MM.1S (cell line): Measurements from ENCODE around the gene OVCH2.

Experiments
- DNase-seq: peaks from one replicate; pipeline ENCODE4 v3.0.0-alpha.2; 2015
- H2AFZ ChIP-seq: fragments of 300-600 bp; sonication (generic); 2 replicates; pipeline ENCODE4 v1.6.0; 2016; ENCODE audit warnings: antibody characterized with exemption, low read length
- H3F3A ChIP-seq: fragments of 300-600 bp; sonication (generic); 2 replicates; pipeline ENCODE4 v1.6.1; 2016; ENCODE audit warnings: mild to moderate bottlenecking, antibody characterized with exemption, low read length, moderate library complexity, mixed read lengths; ENCODE audit not compliant: insufficient read depth
- H3K27ac ChIP-seq: fragments of 300-600 bp; sonication (generic); 2 replicates; pipeline ENCODE4 v1.5.1; 2016; ENCODE audit warnings: mild to moderate bottlenecking, low read length
- H3K27me3 ChIP-seq: fragments of 300-600 bp; sonication (generic); replicated peaks from 2 replicates; pipeline ENCODE4 v1.6.0; 2016; ENCODE audit warnings: low read length; ENCODE audit not compliant: insufficient read depth
- H3K36me3 ChIP-seq: fragments of 300-600 bp; sonication (generic); replicated peaks from 2 replicates; pipeline ENCODE4 v1.6.1; 2016; ENCODE audit warnings: mild to moderate bottlenecking, low read length, mixed read lengths; ENCODE audit not compliant: insufficient read depth
- H3K4me1 ChIP-seq: fragments of 300-600 bp; sonication (generic); 2 replicates; pipeline ENCODE4 v1.6.1; 2016; ENCODE audit warnings: low read length, mixed read lengths
- H3K4me2 ChIP-seq: fragments of 300-600 bp; sonication (generic); 2 replicates; pipeline ENCODE4 v1.6.0; 2016; ENCODE audit warnings: low read depth, low read length
- H3K4me3 ChIP-seq: fragments of 300-600 bp; sonication (generic); 2 replicates; pipeline ENCODE4 v1.5.1; 2016; ENCODE audit warnings: low read length, mixed read lengths
- H3K79me2 ChIP-seq: fragments of 300-600 bp; sonication (generic); 2 replicates; pipeline ENCODE4 v1.6.1; 2016; ENCODE audit warnings: mixed run types, low read length, mixed read lengths
- H3K9ac ChIP-seq: fragments of 300-600 bp; sonication (generic); 2 replicates; pipeline ENCODE4 v1.6.1; 2016; ENCODE audit warnings: low read length, mixed read lengths
- H3K9me2 ChIP-seq: fragments of 300-600 bp; sonication (generic); replicated peaks from 2 replicates; pipeline ENCODE4 v1.6.1; 2016; ENCODE audit warnings: mild to moderate bottlenecking, low read length, mixed read lengths; ENCODE audit not compliant: insufficient read depth
- H3K9me3 ChIP-seq: fragments of 300-600 bp; sonication (generic); replicated peaks from 2 replicates; pipeline ENCODE4 v1.6.1; 2016; ENCODE audit warnings: mild to moderate bottlenecking, low read length, mixed read lengths; ENCODE audit not compliant: insufficient read depth
- H4K20me1 ChIP-seq: fragments of 300-600 bp; sonication (generic); 2 replicates; pipeline ENCODE4 v1.6.1; 2016; ENCODE audit warnings: mild to moderate bottlenecking, low read length, moderate library complexity, mixed read lengths; ENCODE audit not compliant: insufficient read depth
- EZH2 ChIP-seq: fragments of 300-600 bp; sonication (generic); optimal IDR thresholded peaks from 2 replicates; pipeline ENCODE3; 2017; ENCODE audit warnings: low read depth, mild to moderate bottlenecking, antibody characterized with exemption, low read length, mixed read lengths
- EZH2phosphoT487 ChIP-seq: fragments of 300-600 bp; sonication (generic); IDR thresholded peaks from 2 replicates; pipeline ENCODE4 v1.6.1; 2018; ENCODE audit warnings: antibody characterized with exemption, low read length
- TF ChIP-seq, protein P1 (sequence below): fragments of 300-600 bp; sonication (generic); IDR thresholded peaks from 2 replicates; pipeline ENCODE4 v1.5.1; 2016; ENCODE audit warnings: antibody characterized with exemption, low read length, mixed read lengths

OVCH2 gene

DNA sequence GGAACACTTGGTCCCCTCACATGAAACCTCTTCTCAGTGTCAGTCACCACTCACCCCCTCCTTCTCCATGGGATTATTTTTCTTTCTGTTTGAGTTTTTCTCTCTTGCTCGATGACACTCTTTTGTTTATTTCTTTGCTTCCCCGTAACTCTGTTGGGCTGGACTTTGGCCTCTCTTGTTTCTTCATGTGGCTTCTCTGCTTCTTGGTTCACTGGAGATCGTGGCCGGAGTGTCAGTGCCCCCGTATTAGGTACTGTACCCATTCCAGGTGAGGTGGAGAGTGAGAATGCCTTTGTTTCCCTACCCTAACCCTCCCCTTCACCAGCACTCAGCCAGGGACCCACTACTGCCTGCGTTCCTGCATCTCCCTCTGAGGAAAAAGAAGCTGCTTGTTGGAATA is 65.5 kb downstream of the OVCH2 start:
- Histone ChIP-seq H3K27ac (no peak overlapping the region), H3K4me3 (no peak overlapping the region), H3K9ac (no peak overlapping the region), H3K4me2 (no peak overlapping the region), H2AFZ (no peak overlapping the region), H4K20me1 (no peaks in the 10 kb centered on the region), H3K9me3 (no peaks in the 10 kb centered on the region), H3K36me3 (no peaks in the 10 kb centered on the region), H3K79me2 (no peaks in the 10 kb centered on the region), H3K9me2 (no peaks in the 10 kb centered on the region), H3K4me1 (peaks cover 10% of the 10 kb centered on the region), H3K27me3 (no peaks in the 10 kb centered on the region), H3F3A (no peaks in the 10 kb centered on the region)
- DNase-seq = no peak
- TF ChIP-seq EZH2 = no peak
- no peak for TF ChIP-seq EZH2phosphoT487
- TF ChIP-seq, protein P1, sequence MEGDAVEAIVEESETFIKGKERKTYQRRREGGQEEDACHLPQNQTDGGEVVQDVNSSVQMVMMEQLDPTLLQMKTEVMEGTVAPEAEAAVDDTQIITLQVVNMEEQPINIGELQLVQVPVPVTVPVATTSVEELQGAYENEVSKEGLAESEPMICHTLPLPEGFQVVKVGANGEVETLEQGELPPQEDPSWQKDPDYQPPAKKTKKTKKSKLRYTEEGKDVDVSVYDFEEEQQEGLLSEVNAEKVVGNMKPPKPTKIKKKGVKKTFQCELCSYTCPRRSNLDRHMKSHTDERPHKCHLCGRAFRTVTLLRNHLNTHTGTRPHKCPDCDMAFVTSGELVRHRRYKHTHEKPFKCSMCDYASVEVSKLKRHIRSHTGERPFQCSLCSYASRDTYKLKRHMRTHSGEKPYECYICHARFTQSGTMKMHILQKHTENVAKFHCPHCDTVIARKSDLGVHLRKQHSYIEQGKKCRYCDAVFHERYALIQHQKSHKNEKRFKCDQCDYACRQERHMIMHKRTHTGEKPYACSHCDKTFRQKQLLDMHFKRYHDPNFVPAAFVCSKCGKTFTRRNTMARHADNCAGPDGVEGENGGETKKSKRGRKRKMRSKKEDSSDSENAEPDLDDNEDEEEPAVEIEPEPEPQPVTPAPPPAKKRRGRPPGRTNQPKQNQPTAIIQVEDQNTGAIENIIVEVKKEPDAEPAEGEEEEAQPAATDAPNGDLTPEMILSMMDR = no peak

DNA sequence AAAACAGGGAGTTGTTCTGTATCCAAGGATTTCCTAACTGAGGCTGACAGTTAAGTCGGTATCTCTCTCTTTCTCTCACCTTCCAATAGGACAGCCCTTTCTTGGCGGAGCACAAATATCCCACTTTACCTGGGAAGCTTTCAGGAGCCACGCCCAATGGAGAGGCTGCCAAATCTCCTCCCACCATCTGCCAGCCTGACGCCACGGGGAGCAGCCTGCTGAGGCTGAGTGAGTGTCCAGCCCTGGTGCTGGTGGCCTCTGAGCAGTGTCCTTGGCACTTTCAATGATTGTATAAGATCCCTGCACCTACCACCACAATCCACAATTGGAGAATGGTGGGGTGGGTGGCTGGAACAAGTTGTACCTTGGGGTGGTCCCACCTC is 66.6 kb downstream of the OVCH2 start:
- H3K27me3 ChIP-seq = no peaks in the 10 kb centered on the region
- H3K9ac ChIP-seq = no peak overlapping the region
- H3K4me1 ChIP-seq = peaks cover 10% of the 10 kb centered on the region
- H3K36me3 ChIP-seq = no peaks in the 10 kb centered on the region
- H3K27ac ChIP-seq = no peak overlapping the region
- no peak overlapping the region for H3K4me3 ChIP-seq
- TF ChIP-seq EZH2 (no peak), EZH2phosphoT487 (no peak)
- TF ChIP-seq, protein P1 = no peak
- DNase-seq = no peak
- no peaks in the 10 kb centered on the region for H3K9me2 ChIP-seq
- no peaks in the 10 kb centered on the region for H3F3A ChIP-seq
- H3K79me2 ChIP-seq = no peaks in the 10 kb centered on the region
- no peak overlapping the region for H3K4me2 ChIP-seq
- H4K20me1 ChIP-seq = no peaks in the 10 kb centered on the region
- no peaks in the 10 kb centered on the region for H3K9me3 ChIP-seq
- H2AFZ ChIP-seq = no peak overlapping the region
